CD4-positive, alpha-beta T cell (primary cell): ENCODE results near the gene PLIN4. TPM values are rescaled to one million over a fixed set of nuclear protein-coding genes. Genes with fewer than 3 reads are reported as not detected.

Experiments
- ATAC-seq: fragments of 200-7000 bp; cut with Tn5 transposase; one replicate; pipeline ENCODE4 v1.10.0; 2022; ENCODE audit warnings: mild to moderate bottlenecking; ENCODE audit not compliant: poor library complexity
- CTCF ChIA-PET: fragments of 350-600 bp; sonication (Branson Sonifier 250); formaldehyde crosslinking; loops from one replicate; lab custom pipeline; 2021; ENCODE audit warnings: antibody characterized with exemption, inconsistent platforms; lab: Charles Lee
- POLR2A ChIA-PET: fragments of 350-600 bp; sonication (Branson Sonifier 250); formaldehyde crosslinking; loops from one replicate; lab custom pipeline; 2021; ENCODE audit warnings: antibody characterized with exemption, inconsistent platforms; lab: Charles Lee
- DNase-seq, 14 experiments: peaks; one replicate each; pipeline ENCODE4 v3.0.0-alpha.2; 2013 to 2020; ENCODE audit warnings: mixed read lengths in 2 of 14
- H3K27ac ChIP-seq, 2 donors: one replicate each; pipeline versions ENCODE4 v1.5.1 to v1.7.0; 2013; ENCODE audit warnings: low read length in 2 of 2, low read depth in 1 of 2, mild to moderate bottlenecking in 1 of 2
- H3K27me3 ChIP-seq, 2 experiments: 1 replicate in 1 of 2; 2 replicates in 1 of 2; pipeline versions ENCODE4 v1.6.1 to v1.7.0; 2013; ENCODE audit warnings: low read length in 2 of 2, control low read depth in 1 of 2, mild to moderate bottlenecking in 1 of 2, moderate library complexity in 1 of 2; ENCODE audit not compliant: insufficient read depth in 2 of 2, control insufficient read depth in 1 of 2
- H3K36me3 ChIP-seq: one replicate; pipeline ENCODE4 v1.6.1; 2013; ENCODE audit warnings: low read length, control low read depth; ENCODE audit not compliant: insufficient read depth
- H3K4me1 ChIP-seq: one replicate; pipeline ENCODE4 v1.6.1; 2013; ENCODE audit warnings: low read length, control low read depth; ENCODE audit not compliant: insufficient read depth
- H3K4me3 ChIP-seq: one replicate; pipeline ENCODE4 v1.5.1; 2013; ENCODE audit warnings: mild to moderate bottlenecking, low read length, moderate library complexity
- H3K9me3 ChIP-seq, 2 experiments: 1 replicate in 1 of 2; 2 replicates in 1 of 2; pipeline versions ENCODE4 v1.6.1 to v1.7.0; 2013; ENCODE audit warnings: low read length in 2 of 2, mild to moderate bottlenecking in 2 of 2, control low read depth in 1 of 2, moderate library complexity in 1 of 2; ENCODE audit not compliant: control insufficient read depth in 1 of 2, insufficient read depth in 1 of 2
- H3K27ac Mint-ChIP-seq: one replicate; pipeline ENCODE4 v1.8.0; 2020; ENCODE audit warnings: mixed read lengths
- H3K27me3 Mint-ChIP-seq: one replicate; pipeline ENCODE4 v1.8.0; 2021; ENCODE audit warnings: mixed read lengths
- H3K36me3 Mint-ChIP-seq: one replicate; pipeline ENCODE4 v1.8.0; 2021; ENCODE audit warnings: low read depth, mixed read lengths
- H3K4me1 Mint-ChIP-seq: one replicate; pipeline ENCODE4 v1.8.0; 2021; ENCODE audit warnings: low read depth, mixed read lengths
- H3K4me3 Mint-ChIP-seq: one replicate; pipeline ENCODE4 v1.8.0; 2020; ENCODE audit warnings: mild to moderate bottlenecking, mixed read lengths
- H3K9me3 Mint-ChIP-seq: one replicate; pipeline ENCODE4 v1.8.0; 2020; ENCODE audit warnings: mixed read lengths
- intact Hi-C, 2 experiments: fragments of 100-400 bp; cut with DNase I in 1 of 2; cut with micrococcal nuclease in 1 of 2; formaldehyde crosslinking; loops; one replicate each; pipeline versions ENCODE4 v1.15.1 to v1.9.0; 2023 to 2025; cut with DNase I, micrococcal nuclease
- total RNA-seq, 174 experiments: library from RNA in 2 of 174; stranded (reverse) in 2 of 174; gene quantifications; one replicate each; pipeline ENCODE4 v1.2.3 and lab custom pipeline; 2021 to 2026
- TF ChIP-seq, protein P1 (sequence below): fragments of 200-600 bp; IDR thresholded peaks from one replicate; pipeline ENCODE4 v1.8.0; 2022; ENCODE audit warnings: antibody characterized with exemption, mild to moderate bottlenecking

Gene PLIN4
- total RNA-seq, 2 experiments from 2014 or later = not detected

DNA sequence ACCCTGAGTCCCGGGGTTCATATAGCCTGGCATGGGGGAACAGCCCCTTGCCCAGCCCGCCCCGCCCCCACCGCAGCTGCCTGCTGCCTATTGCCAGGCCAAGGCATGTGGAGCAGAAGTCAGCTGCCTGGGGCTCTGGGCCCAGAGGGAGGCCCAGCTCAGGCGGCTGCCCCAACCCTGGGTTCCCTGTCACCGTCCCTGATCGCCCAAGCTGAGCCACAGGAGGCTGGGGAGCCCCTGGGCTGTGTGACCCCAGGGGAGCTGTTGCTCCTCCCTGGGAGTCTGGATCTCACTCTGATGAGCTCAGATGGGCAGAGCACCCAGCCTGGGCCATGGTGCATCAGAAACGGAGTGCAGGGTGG lies 1.4 kb downstream of the PLIN4 start:
- ATAC-seq (no peak), DNase-seq (no peak)
- ChIA-PET POLR2A (no interaction called here), CTCF (interaction anchor here (1.2 kb wide), 1 partner anchor 8 kb away, joined by 4 read pairs; no protein-coding TSS in a partner anchor)
- H3K4me3 Mint-ChIP-seq = no peak overlapping the region
- no peaks in the 10 kb centered on the region for H3K36me3 Mint-ChIP-seq
- peaks cover 0 to 12% of the 10 kb centered on the region in 2 experiments for H3K9me3 ChIP-seq
- H3K27me3 ChIP-seq = no peaks in the 10 kb centered on the region
- H3K27ac ChIP-seq = no peak overlapping the region
- no peaks in the 10 kb centered on the region for H3K27me3 Mint-ChIP-seq
- no peaks in the 10 kb centered on the region for H3K9me3 Mint-ChIP-seq
- TF ChIP-seq, protein P1, sequence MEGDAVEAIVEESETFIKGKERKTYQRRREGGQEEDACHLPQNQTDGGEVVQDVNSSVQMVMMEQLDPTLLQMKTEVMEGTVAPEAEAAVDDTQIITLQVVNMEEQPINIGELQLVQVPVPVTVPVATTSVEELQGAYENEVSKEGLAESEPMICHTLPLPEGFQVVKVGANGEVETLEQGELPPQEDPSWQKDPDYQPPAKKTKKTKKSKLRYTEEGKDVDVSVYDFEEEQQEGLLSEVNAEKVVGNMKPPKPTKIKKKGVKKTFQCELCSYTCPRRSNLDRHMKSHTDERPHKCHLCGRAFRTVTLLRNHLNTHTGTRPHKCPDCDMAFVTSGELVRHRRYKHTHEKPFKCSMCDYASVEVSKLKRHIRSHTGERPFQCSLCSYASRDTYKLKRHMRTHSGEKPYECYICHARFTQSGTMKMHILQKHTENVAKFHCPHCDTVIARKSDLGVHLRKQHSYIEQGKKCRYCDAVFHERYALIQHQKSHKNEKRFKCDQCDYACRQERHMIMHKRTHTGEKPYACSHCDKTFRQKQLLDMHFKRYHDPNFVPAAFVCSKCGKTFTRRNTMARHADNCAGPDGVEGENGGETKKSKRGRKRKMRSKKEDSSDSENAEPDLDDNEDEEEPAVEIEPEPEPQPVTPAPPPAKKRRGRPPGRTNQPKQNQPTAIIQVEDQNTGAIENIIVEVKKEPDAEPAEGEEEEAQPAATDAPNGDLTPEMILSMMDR = no peak
- H3K4me3 ChIP-seq = no peak overlapping the region
- no peaks in the 10 kb centered on the region for H3K4me1 Mint-ChIP-seq
- H3K36me3 ChIP-seq = no peaks in the 10 kb centered on the region
- H3K27ac Mint-ChIP-seq = no peak overlapping the region
- intact Hi-C loops = no loop called here
- H3K4me1 ChIP-seq = no peaks in the 10 kb centered on the region

- Histone ChIP-seq H3K27me3 (no peaks in the 10 kb centered on the region), H3K4me3 (no peak overlapping the region), H3K4me1 (no peaks in the 10 kb centered on the region), H3K36me3 (no peaks in the 10 kb centered on the region), H3K27ac (no peak overlapping the region), H3K9me3 (peaks cover 0 to 12% of the 10 kb centered on the region in 2 experiments)
- no peak for DNase-seq
- ChIA-PET POLR2A (no interaction called here), CTCF (interaction anchor here (1.2 kb wide), 1 partner anchor 9 kb away, joined by 4 read pairs; no protein-coding TSS in a partner anchor)
- no peak for ATAC-seq
- Mint-ChIP-seq H3K9me3 (no peaks in the 10 kb centered on the region), H3K36me3 (no peaks in the 10 kb centered on the region), H3K4me1 (no peaks in the 10 kb centered on the region), H3K27ac (no peak overlapping the region), H3K4me3 (no peak overlapping the region), H3K27me3 (no peaks in the 10 kb centered on the region)
- TF ChIP-seq, protein P1 = no peak
- intact Hi-C loops = no loop called here
These were observed 1.9 kb downstream of the PLIN4 start for GRCh38 chr19:4516199-4516938.

DNA sequence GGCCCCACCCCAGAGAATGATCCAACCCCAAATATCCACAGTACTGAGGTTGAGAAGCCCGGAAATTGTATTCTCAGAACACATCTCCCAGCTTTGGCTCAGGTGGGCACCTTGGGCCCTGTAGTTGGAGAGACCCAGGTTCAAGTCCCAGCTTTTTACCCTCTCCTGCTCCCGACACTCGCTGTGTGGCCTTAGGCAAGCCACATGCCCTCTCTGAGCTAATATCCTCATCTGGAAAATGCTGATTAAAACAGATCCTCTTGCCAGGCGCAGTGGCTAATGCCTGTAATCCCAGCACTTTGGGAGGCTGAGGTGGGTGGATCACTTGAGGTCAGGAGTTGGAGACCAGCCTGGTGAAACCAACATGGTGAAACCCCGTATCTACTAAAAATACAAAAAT lies 2.6 kb downstream of the PLIN4 start:
- H3K27ac ChIP-seq = no peak overlapping the region
- CTCF ChIA-PET = interaction anchor here (1.2 kb wide), 1 partner anchor 10 kb away, joined by 4 read pairs; no protein-coding TSS in a partner anchor

More for the DNA sequence above, 2.6 kb downstream of the PLIN4 start:
- Histone ChIP-seq H3K4me1 (no peaks in the 10 kb centered on the region), H3K4me3 (no peak overlapping the region), H3K27me3 (no peaks in the 10 kb centered on the region), H3K9me3 (peaks cover 0 to 13% of the 10 kb centered on the region in 2 experiments), H3K36me3 (no peaks in the 10 kb centered on the region)
- H3K4me1 Mint-ChIP-seq = no peaks in the 10 kb centered on the region
- H3K9me3 Mint-ChIP-seq = no peaks in the 10 kb centered on the region
- intact Hi-C loops = no loop called here
- ATAC-seq = no peak
- no peak for DNase-seq
- H3K27me3 Mint-ChIP-seq = no peaks in the 10 kb centered on the region
- H3K27ac Mint-ChIP-seq = no peak overlapping the region
- TF ChIP-seq, protein P1 = no peak
- H3K36me3 Mint-ChIP-seq = no peaks in the 10 kb centered on the region
- POLR2A ChIA-PET = no interaction called here
- H3K4me3 Mint-ChIP-seq = no peak overlapping the region
